ENCODE data around the gene PIK3R1. TPM values are rescaled to one million over a fixed set of nuclear protein-coding genes. Genes with fewer than 3 reads are reported as not detected.

The PIK3R1 gene
- total and polyA plus RNA-seq, 10 of the 15 experiments (the other 5 are each of a cell fraction or from before 2014, with no cell fraction given), result 7.8 to 38.4 (median 15.7) TPM

DNA sequence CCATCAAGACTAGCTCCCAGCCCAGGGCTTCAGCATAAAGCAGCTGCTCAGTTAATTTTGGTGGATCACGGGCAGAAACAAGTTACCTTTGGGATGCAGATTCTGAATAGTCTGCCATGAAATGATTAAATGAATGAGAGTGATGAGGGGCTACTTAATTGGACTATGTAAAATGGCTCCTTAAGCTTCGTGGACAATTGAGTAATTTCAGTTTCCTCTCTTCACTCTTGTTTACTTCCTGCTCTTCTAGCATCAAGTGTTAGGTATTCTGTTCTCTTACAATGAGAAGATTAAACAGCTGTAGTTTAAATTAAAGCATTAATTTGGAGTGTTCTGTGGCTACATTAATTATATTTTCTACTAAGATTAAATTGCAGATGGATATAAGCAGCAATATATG is 28.1 kb downstream of the PIK3R1 start:
- RAD21 ChIA-PET (ENCODE audit: unreplicated experiment), result interaction anchor here (1.5 kb wide), 1 partner anchor 9 kb away, joined by 5 read pairs; no protein-coding TSS in a partner anchor
- POLR2A ChIA-PET, result interaction anchor here (0.5 to 1.5 kb wide), 2 partner anchors 10 to 28 kb away, joined by 4 read pairs; no protein-coding TSS in a partner anchor
- no peak for FAIRE-seq
- H3K4me3 ChIP-seq, result no peak overlapping the region
- no peak overlapping the region for H3K9ac ChIP-seq (ENCODE audit: control insufficient read depth, insufficient read depth, low read length)
- H3K36me3 ChIP-seq (ENCODE audit: control insufficient read depth in 2 of 2, insufficient read depth in 2 of 2, low read length in 1 of 2), result 0 out of 4 replicates have a peak, but pooled peaks cover 0 to 4% of the 10 kb centered on the region in 2 experiments
- SMC1A ChIA-PET (ENCODE audit: uncharacterized antibody, unreplicated experiment), result interaction anchor here (0.8 to 1.4 kb wide), 5 partner anchors 14 to 40 kb away, joined by 3 to 8 read pairs (median 4); no protein-coding TSS in a partner anchor
- CTCF ChIA-PET, result interaction anchor here (1.5 kb wide), 1 partner anchor 997 kb away, joined by 4 read pairs; no protein-coding TSS in a partner anchor
- ATAC-seq, result no peak
- peaks cover 18% of the 10 kb centered on the region; the same call in 1 of the 2 replicates for H3K4me1 ChIP-seq (ENCODE audit: control insufficient read depth, insufficient read depth, low read length)
- DNase-seq (ENCODE audit: low read depth, low spot score), result no peak
- no peaks in the 10 kb centered on the region for H4K20me1 ChIP-seq (ENCODE audit: control insufficient read depth, insufficient read depth)
- intact Hi-C loops (cut with micrococcal nuclease; ENCODE audit: unreplicated experiment), result loop anchor here (5.0 kb wide), 1 partner anchor 171 kb away; no protein-coding TSS in a partner anchor
- no peaks in the 10 kb centered on the region for H3K9me3 ChIP-seq (replicated peaks; ENCODE audit: control insufficient read depth, insufficient read depth, low read length)
- H3K4me2 ChIP-seq (ENCODE audit: control insufficient read depth, insufficient read depth), result no peak overlapping the region
- no TSS peak for BruUV-seq (replicated peaks)
- no peaks in the 10 kb centered on the region for H3K27me3 ChIP-seq (replicated peaks in 1 of 2; ENCODE audit: control insufficient read depth in 2 of 2, insufficient read depth in 2 of 2, low read length in 1 of 2)
- H3K79me2 ChIP-seq (ENCODE audit: control insufficient read depth, insufficient read depth, low read length), result peaks cover 14% of the 10 kb centered on the region
- in situ Hi-C loops (cut with MboI), result no loop called here
- no peak overlapping the region for H2AFZ ChIP-seq (ENCODE audit: control insufficient read depth, low read depth, low read length)
- no peak overlapping the region for H3K27ac ChIP-seq (ENCODE audit: control insufficient read depth, insufficient read depth)
- TF ChIP-seq CBX3 (IDR thresholded peaks at IDR 0.05; ENCODE audit: borderline replicate concordance, low read depth) (no peak), RFX5 (IDR thresholded peaks at IDR 0.05; ENCODE audit: low read depth, low read length) (no peak), BACH1 (IDR thresholded peaks at IDR 0.05; ENCODE audit: borderline replicate concordance) (no peak)
- TF ChIP-seq, protein P1, sequence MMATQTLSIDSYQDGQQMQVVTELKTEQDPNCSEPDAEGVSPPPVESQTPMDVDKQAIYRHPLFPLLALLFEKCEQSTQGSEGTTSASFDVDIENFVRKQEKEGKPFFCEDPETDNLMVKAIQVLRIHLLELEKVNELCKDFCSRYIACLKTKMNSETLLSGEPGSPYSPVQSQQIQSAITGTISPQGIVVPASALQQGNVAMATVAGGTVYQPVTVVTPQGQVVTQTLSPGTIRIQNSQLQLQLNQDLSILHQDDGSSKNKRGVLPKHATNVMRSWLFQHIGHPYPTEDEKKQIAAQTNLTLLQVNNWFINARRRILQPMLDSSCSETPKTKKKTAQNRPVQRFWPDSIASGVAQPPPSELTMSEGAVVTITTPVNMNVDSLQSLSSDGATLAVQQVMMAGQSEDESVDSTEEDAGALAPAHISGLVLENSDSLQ (IDR thresholded peaks at IDR 0.05), result no peak
- WGBS (ENCODE audit: insufficient coverage, insufficient replicate concordance, low lambda C conversion rate, missing lambda C conversion rate), result 74% methylated on average over 2 of the region's 2 CpGs

DNA sequence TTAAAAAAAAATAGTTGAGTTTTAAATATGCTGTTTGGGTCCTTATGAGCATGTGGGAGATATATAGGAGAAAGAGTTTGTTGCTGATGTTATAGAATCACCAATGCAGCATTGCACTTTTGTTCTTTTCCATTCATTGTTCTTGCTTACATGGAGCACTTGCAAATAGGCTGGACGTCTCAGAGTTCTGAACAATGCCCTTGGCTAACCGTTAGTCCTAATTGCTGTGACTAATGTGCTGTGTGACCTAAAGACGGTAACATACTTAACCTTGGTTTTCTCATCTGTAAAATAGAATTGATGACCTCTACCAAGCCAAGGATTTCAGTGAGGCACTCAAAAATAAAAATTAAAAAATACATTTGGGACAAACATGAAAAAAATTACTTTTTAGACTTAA is 29.8 kb downstream of the PIK3R1 start:
- no peaks in the 10 kb centered on the region for H3K9me3 ChIP-seq (replicated peaks; ENCODE audit: control insufficient read depth, insufficient read depth, low read length)
- no peak overlapping the region for H3K9ac ChIP-seq (ENCODE audit: control insufficient read depth, insufficient read depth, low read length)
- no peak overlapping the region for H3K4me3 ChIP-seq
- in situ Hi-C loops (cut with MboI) (no loop called here), intact Hi-C loops (cut with micrococcal nuclease; ENCODE audit: unreplicated experiment) (no loop called here)
- 0 out of 4 replicates have a peak, but pooled peaks cover 0 to 4% of the 10 kb centered on the region in 2 experiments for H3K36me3 ChIP-seq (ENCODE audit: control insufficient read depth in 2 of 2, insufficient read depth in 2 of 2, low read length in 1 of 2)
- TF ChIP-seq FOXM1 (IDR thresholded peaks at IDR 0.05; ENCODE audit: low read depth, low read length) (no peak), GABPA (IDR thresholded peaks at IDR 0.05; ENCODE audit: low read depth) (no peak), GATAD2B (conservative IDR thresholded peaks at IDR 0.05; ENCODE audit: low read depth) (no peak), TCF12 (IDR thresholded peaks at IDR 0.05; ENCODE audit: low read depth, low read length) (no peak), TBL1XR1 (IDR thresholded peaks at IDR 0.05; ENCODE audit: low read depth, low read length) (no peak), PML (IDR thresholded peaks at IDR 0.05; ENCODE audit: low read length) (no peak), MTA3 (IDR thresholded peaks at IDR 0.05; ENCODE audit: borderline replicate concordance, low read length) (no peak), ZNF24 (IDR thresholded peaks at IDR 0.05) (no peak), ZNF207 (IDR thresholded peaks at IDR 0.05; ENCODE audit: borderline replicate concordance) (no peak), TAF1 (IDR thresholded peaks at IDR 0.05; ENCODE audit: borderline replicate concordance, low read depth, low read length) (no peak), SMC3 (IDR thresholded peaks at IDR 0.05; ENCODE audit: borderline replicate concordance, low read length) (no peak), NR2C2 (IDR thresholded peaks at IDR 0.05; ENCODE audit: borderline replicate concordance, control insufficient read depth, insufficient read length, low read depth) (no peak), RFX5 (IDR thresholded peaks at IDR 0.05; ENCODE audit: low read depth, low read length) (no peak), ZNF274 (IDR thresholded peaks at IDR 0.05; ENCODE audit: insufficient read depth, insufficient read length) (no peak)
- peaks cover 13% of the 10 kb centered on the region for H3K79me2 ChIP-seq (ENCODE audit: control insufficient read depth, insufficient read depth, low read length)
- no TSS peak for BruUV-seq (replicated peaks)
- no peaks in the 10 kb centered on the region for H4K20me1 ChIP-seq (ENCODE audit: control insufficient read depth, insufficient read depth)
- H2AFZ ChIP-seq (ENCODE audit: control insufficient read depth, low read depth, low read length), result no peak overlapping the region
- no peak for DNase-seq (ENCODE audit: low read depth, low spot score)
- no peak overlapping the region for H3K27ac ChIP-seq (ENCODE audit: control insufficient read depth, insufficient read depth)
- CTCF ChIA-PET, result interaction anchor here (0.6 kb wide), 1 partner anchor 643 kb away, joined by 3 read pairs; no protein-coding TSS in a partner anchor
- SMC1A ChIA-PET (ENCODE audit: uncharacterized antibody, unreplicated experiment), result interaction anchor here (0.9 to 2.4 kb wide), 2 partner anchors 25 to 27 kb away, joined by 3 to 6 read pairs; no protein-coding TSS in a partner anchor
- no peak for FAIRE-seq
- WGBS (ENCODE audit: insufficient coverage, insufficient replicate concordance, low lambda C conversion rate, missing lambda C conversion rate), result 97% methylated on average over 3 of the region's 3 CpGs
- no peak for ATAC-seq
- no peaks in the 10 kb centered on the region for H3K27me3 ChIP-seq (replicated peaks in 1 of 2; ENCODE audit: control insufficient read depth in 2 of 2, insufficient read depth in 2 of 2, low read length in 1 of 2)
- RAD21 ChIA-PET (ENCODE audit: unreplicated experiment), result no interaction called here
- no peak overlapping the region for H3K4me2 ChIP-seq (ENCODE audit: control insufficient read depth, insufficient read depth)
- POLR2A ChIA-PET, result no interaction called here
- peaks cover 6% of the 10 kb centered on the region; the same call in 1 of the 2 replicates for H3K4me1 ChIP-seq (ENCODE audit: control insufficient read depth, insufficient read depth, low read length)

Data from GM12878 (cell line).